ENCODE data around the gene ZC3H10. TPM values are rescaled to one million over a fixed set of nuclear protein-coding genes. Genes with fewer than 3 reads are reported as not detected.

ZC3H10 gene
- total RNA-seq, 1 experiment from 2014 or later: 3.5 TPM

- intact Hi-C loops (cut with micrococcal nuclease; ENCODE audit: unreplicated experiment): no loop called here
- H3K9me3 ChIP-seq: no peaks in the 10 kb centered on the region
- H3K4me3 Mint-ChIP-seq (ENCODE audit: unreplicated experiment): no peak overlapping the region
- H3K27me3 Mint-ChIP-seq (ENCODE audit: insufficient read depth, unreplicated experiment): no peaks in the 10 kb centered on the region
- peaks cover 5% of the 10 kb centered on the region; the same call in 1 of the 2 replicates for H3K36me3 ChIP-seq (ENCODE audit: control insufficient read depth, insufficient read depth, low read length)
- peaks cover 96% of the 10 kb centered on the region for H3K36me3 Mint-ChIP-seq (ENCODE audit: insufficient read depth, unreplicated experiment)
- peaks cover 20% of the 10 kb centered on the region for H3K4me1 Mint-ChIP-seq (ENCODE audit: low read depth, unreplicated experiment)
- no peaks in the 10 kb centered on the region for H3K9me3 Mint-ChIP-seq (ENCODE audit: unreplicated experiment)
- no peak overlapping the region for H3K4me3 ChIP-seq (ENCODE audit: low read depth, low read length)
- no peak overlapping the region for H3K27ac Mint-ChIP-seq (ENCODE audit: unreplicated experiment)
- no peak for DNase-seq
- TF ChIP-seq CTCF (IDR thresholded peaks at IDR 0.05; ENCODE audit: insufficient read depth in 1 of 2, low read depth in 1 of 2, low read length in 1 of 2, severe bottlenecking in 1 of 2, unreplicated experiment in 1 of 2): no peak
- ChIA-PET POLR2A (interaction anchor here (0.6 kb wide), 1 partner anchor 151 kb away, joined by 3 read pairs; no protein-coding TSS in a partner anchor), CTCF (no interaction called here)
- H3K27me3 ChIP-seq (replicated peaks; ENCODE audit: control insufficient read depth, insufficient read depth, low read length): no peaks in the 10 kb centered on the region
- BruUV-seq (replicated peaks): no TSS peak
- peaks cover 4% of the 10 kb centered on the region; the same call in 1 of the 2 replicates for H3K4me1 ChIP-seq
Observed at GRCh38 chr12:56165369-56165768, 47.3 kb downstream of the ZC3H10 start.

- intact Hi-C loops (cut with micrococcal nuclease; ENCODE audit: unreplicated experiment): no loop called here
- Histone ChIP-seq H3K36me3 (ENCODE audit: control insufficient read depth, insufficient read depth, low read length) (peaks cover 10% of the 10 kb centered on the region), H3K27me3 (replicated peaks; ENCODE audit: control insufficient read depth, insufficient read depth, low read length) (no peaks in the 10 kb centered on the region), H3K4me1 (no peaks in the 10 kb centered on the region), H3K4me3 (ENCODE audit: low read depth, low read length) (no peak overlapping the region), H3K9me3 (no peaks in the 10 kb centered on the region)
- no peak for DNase-seq
- peaks cover 91% of the 10 kb centered on the region for H3K36me3 Mint-ChIP-seq (ENCODE audit: insufficient read depth, unreplicated experiment)
- BruUV-seq (replicated peaks): no TSS peak
- peaks cover 7% of the 10 kb centered on the region for H3K4me1 Mint-ChIP-seq (ENCODE audit: low read depth, unreplicated experiment)
- no peaks in the 10 kb centered on the region for H3K27me3 Mint-ChIP-seq (ENCODE audit: insufficient read depth, unreplicated experiment)
- ChIA-PET CTCF (interaction anchor here (0.9 kb wide), 1 partner anchor 41 kb away, joined by 8 read pairs; the partner anchor contains the start of gene ESYT1), POLR2A (no interaction called here)
- no peak overlapping the region for H3K27ac Mint-ChIP-seq (ENCODE audit: unreplicated experiment)
- no peak for TF ChIP-seq CTCF (IDR thresholded peaks at IDR 0.05; ENCODE audit: insufficient read depth in 1 of 2, low read depth in 1 of 2, low read length in 1 of 2, severe bottlenecking in 1 of 2, unreplicated experiment in 1 of 2)
- no peak overlapping the region for H3K4me3 Mint-ChIP-seq (ENCODE audit: unreplicated experiment)
- H3K9me3 Mint-ChIP-seq (ENCODE audit: unreplicated experiment): no peaks in the 10 kb centered on the region
Observed at GRCh38 chr12:56169229-56169759, 51.2 kb downstream of the ZC3H10 start.

- no peaks in the 10 kb centered on the region for H3K27me3 ChIP-seq (replicated peaks; ENCODE audit: control insufficient read depth, insufficient read depth, low read length)
- H3K4me3 Mint-ChIP-seq (ENCODE audit: unreplicated experiment): no peak overlapping the region
- H3K9me3 ChIP-seq: no peaks in the 10 kb centered on the region
- H3K9me3 Mint-ChIP-seq (ENCODE audit: unreplicated experiment): no peaks in the 10 kb centered on the region
- no peak overlapping the region for H3K4me3 ChIP-seq (ENCODE audit: low read depth, low read length)
- peaks cover under 1% of the 10 kb centered on the region for H3K4me1 Mint-ChIP-seq (ENCODE audit: low read depth, unreplicated experiment)
- H3K36me3 Mint-ChIP-seq (ENCODE audit: insufficient read depth, unreplicated experiment): peaks cover 89% of the 10 kb centered on the region
- CTCF ChIA-PET: no interaction called here
- H3K27ac Mint-ChIP-seq (ENCODE audit: unreplicated experiment): no peak overlapping the region
- DNase-seq: no peak
- intact Hi-C loops (cut with micrococcal nuclease; ENCODE audit: unreplicated experiment): no loop called here
- POLR2A ChIA-PET: interaction anchor here (0.6 kb wide), 1 partner anchor 73 kb away, joined by 4 read pairs; no protein-coding TSS in a partner anchor
- no TSS peak for BruUV-seq (replicated peaks)
- H3K36me3 ChIP-seq (ENCODE audit: control insufficient read depth, insufficient read depth, low read length): peaks cover 7% of the 10 kb centered on the region
- no peaks in the 10 kb centered on the region for H3K27me3 Mint-ChIP-seq (ENCODE audit: insufficient read depth, unreplicated experiment)
- TF ChIP-seq CTCF (IDR thresholded peaks at IDR 0.05; ENCODE audit: insufficient read depth in 1 of 2, low read depth in 1 of 2, low read length in 1 of 2, severe bottlenecking in 1 of 2, unreplicated experiment in 1 of 2): no peak
- H3K4me1 ChIP-seq: no peaks in the 10 kb centered on the region
Observed at GRCh38 chr12:56172839-56173238, 54.8 kb downstream of the ZC3H10 start.

Other genes starting within 250 kb of the ZC3H10 start
- 39.3 and 47.2 TPM in 2 replicates for gene PYM1, start 190.4 kb upstream of the ZC3H10 start, total RNA-seq (2022)
- gene DGKA, start 187.1 kb upstream of the ZC3H10 start, total RNA-seq (2022): 19.4 and 22.2 TPM in 2 replicates
- gene PMEL, start 152.2 kb upstream of the ZC3H10 start, total RNA-seq (2022): 7.8 and 9.7 TPM in 2 replicates
- 103 and 110 TPM in 2 replicates for gene CDK2, start 151.4 kb upstream of the ZC3H10 start, total RNA-seq (2022)
- 98.4 and 107 TPM in 2 replicates for gene RAB5B, start 144.2 kb upstream of the ZC3H10 start, total RNA-seq (2022)
- 37.9 and 40.8 TPM in 2 replicates for gene SUOX, start 121.0 kb upstream of the ZC3H10 start, total RNA-seq (2022)
- gene IKZF4, start 97.2 kb upstream of the ZC3H10 start, total RNA-seq (2022): 15.6 and 15.7 TPM in 2 replicates
- 50.2 and 60.4 TPM in 2 replicates for gene RPS26, start 76.3 kb upstream of the ZC3H10 start, total RNA-seq (2022)
- gene ERBB3, start 38.1 kb upstream of the ZC3H10 start, total RNA-seq (2022): 101 and 109 TPM in 2 replicates
- gene PA2G4, start 13.7 kb upstream of the ZC3H10 start, total RNA-seq (2022): 178 and 190 TPM in 2 replicates
- 3,009 and 3,051 TPM in 2 replicates for gene RPL41, start 1.6 kb upstream of the ZC3H10 start, total RNA-seq (2022)
- 70.4 and 79.0 TPM in 2 replicates for gene ESYT1, start 10.0 kb downstream of the ZC3H10 start, total RNA-seq (2022)
- 40.5 and 44.8 TPM in 2 replicates for gene MYL6B, start 34.3 kb downstream of the ZC3H10 start, total RNA-seq (2022)
- 960 and 1,174 TPM in 2 replicates for gene MYL6, start 40.1 kb downstream of the ZC3H10 start, total RNA-seq (2022)
- 89.1 and 94.8 TPM in 2 replicates for gene SMARCC2, start 71.2 kb downstream of the ZC3H10 start, total RNA-seq (2022)
- gene RNF41, start 103.7 kb downstream of the ZC3H10 start, total RNA-seq (2022): 48.0 and 53.4 TPM in 2 replicates
- 32.1 and 37.7 TPM in 2 replicates for gene NABP2, start 106.1 kb downstream of the ZC3H10 start, total RNA-seq (2022)
- 83.1 and 110 TPM in 2 replicates for gene SLC39A5, start 111.8 kb downstream of the ZC3H10 start, total RNA-seq (2022)
- 34.6 and 46.3 TPM in 2 replicates for gene ANKRD52, start 140.1 kb downstream of the ZC3H10 start, total RNA-seq (2022)
- gene COQ10A, start 148.7 kb downstream of the ZC3H10 start, total RNA-seq (2022): 16.7 and 18.4 TPM in 2 replicates
- gene CS, start 182.1 kb downstream of the ZC3H10 start, total RNA-seq (2022): 241 and 263 TPM in 2 replicates
- gene CNPY2, start 197.7 kb downstream of the ZC3H10 start, total RNA-seq (2022): 204 and 208 TPM in 2 replicates
- gene PAN2, start 215.7 kb downstream of the ZC3H10 start, total RNA-seq (2022): 25.7 and 30.0 TPM in 2 replicates
- gene IL23A, start 220.6 kb downstream of the ZC3H10 start, total RNA-seq (2022): 0.48 TPM in 1 of 2 replicates, not detected in the other
- gene STAT2, start 241.8 kb downstream of the ZC3H10 start, total RNA-seq (2022): 76.7 and 79.5 TPM in 2 replicates
- 0.18 and 0.23 TPM in 2 replicates for gene APOF, start 244.6 kb downstream of the ZC3H10 start, total RNA-seq (2022)